Prostate gland (tissue), 2 donors: ENCODE results near the gene ENOX1. TPM values are rescaled to one million over a fixed set of nuclear protein-coding genes. Genes with fewer than 3 reads are reported as not detected.

Experiments
- DNase-seq: peaks from one replicate; pipeline ENCODE4 v3.0.0-alpha.2; 2019; ENCODE audit warnings: low spot score
- H3K27ac ChIP-seq, 2 donors: fragments of 200-600 bp; sonication (generic); 2 replicates each; pipeline ENCODE4 v1.5.1; 2017 to 2019
- H3K27me3 ChIP-seq: fragments of 200-600 bp; sonication (generic); replicated peaks from 2 replicates; pipeline ENCODE4 v1.5.1; 2019; ENCODE audit not compliant: insufficient read depth
- H3K36me3 ChIP-seq, 2 donors: fragments of 200-600 bp; sonication (generic); 1 replicate in 1 of 2; 2 replicates in 1 of 2; pipeline versions ENCODE4 v1.5.1 to v1.8.1; 2017 to 2019
- H3K4me1 ChIP-seq: fragments of 200-600 bp; sonication (generic); replicated peaks from 2 replicates; pipeline ENCODE4 v1.5.1; 2019
- H3K4me3 ChIP-seq, 2 donors: fragments of 200-600 bp; sonication (generic); 2 replicates each; pipeline ENCODE4 v1.5.1; 2017 to 2019
- H3K9me3 ChIP-seq: fragments of 200-600 bp; sonication (generic); 2 replicates; pipeline ENCODE4 v1.5.1; 2017
- CTCF ChIP-seq, 4 experiments: fragments of 200-600 bp in 2 of 4; fragments of 450-650 bp in 2 of 4; sonication (generic) in 2 of 4; IDR thresholded peaks; 1 replicate in 3 of 4; 2 replicates in 1 of 4; pipeline ENCODE4 v1.5.1; 2016 to 2019; ENCODE audit warnings: antibody characterized with exemption in 4 of 4, mild to moderate bottlenecking in 2 of 4, moderate library complexity in 2 of 4
- POLR2A ChIP-seq: fragments of 450-650 bp; IDR thresholded peaks from one replicate; pipeline ENCODE4 v1.6.1; 2016; ENCODE audit warnings: antibody characterized with exemption, mild to moderate bottlenecking
- POLR2AphosphoS5 ChIP-seq: sonication (generic); formaldehyde crosslinking; IDR thresholded peaks from one replicate; pipeline ENCODE4 v1.6.1; 2017; ENCODE audit warnings: antibody characterized with exemption
- WGBS: methylation state at CpG from one replicate; pipeline ENCODE4 v1.1.5; 2018; 5-methylcytosine and 5-hydroxymethylcytosine counted together
- intact Hi-C: fragments of 100-400 bp; cut with DNase I; formaldehyde crosslinking; loops from one replicate; pipeline ENCODE4 v1.14.2; 2022
- total RNA-seq, 2 donors: library from RNA; depleted of rRNA; stranded (reverse); fragments of >200 nt; gene quantifications; one replicate each; pipeline ENCODE4 v1.1.0, GENCODE V29; 2016

ENOX1 gene
- total RNA-seq, 2 donors from 2014 or later, result 4.5 to 5.3 TPM

DNA sequence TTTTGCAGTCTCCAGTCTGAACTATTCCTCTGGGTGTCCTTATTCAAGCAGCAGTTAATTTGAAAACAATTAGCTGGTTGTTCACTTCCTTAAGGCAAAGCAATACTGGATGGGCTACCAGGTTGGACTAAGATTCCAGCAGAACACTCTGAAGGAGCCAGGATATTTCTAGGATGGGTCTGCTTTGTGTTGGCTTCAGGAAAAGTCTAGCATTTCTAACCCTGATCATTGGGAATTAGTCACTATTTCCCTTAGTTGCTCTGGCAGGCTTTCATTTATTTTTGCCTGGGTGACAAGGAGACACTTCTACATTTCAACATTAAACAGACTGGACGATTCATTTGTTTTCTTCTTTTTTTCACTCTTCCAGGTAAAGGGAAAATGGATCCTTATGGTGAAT, 228.4 kb downstream of the ENOX1 start:
- no peak for DNase-seq
- intact Hi-C loops, result no loop called here
- Histone ChIP-seq H3K27me3 (no peaks in the 10 kb centered on the region), H3K4me3 (no peak overlapping the region), H3K27ac (no peak overlapping the region), H3K4me1 (no peaks in the 10 kb centered on the region), H3K9me3 (no peaks in the 10 kb centered on the region), H3K36me3 (no peaks in the 10 kb centered on the region)
- TF ChIP-seq POLR2A (no peak), POLR2AphosphoS5 (no peak), CTCF (IDR thresholded peaks at IDR 0.05) (no peak)
- 57% methylated on average over 1 of the region's 1 CpG for whole genome bisulfite sequencing

GRCh38 chr13:43555667-43556066, 231.1 kb downstream of the ENOX1 start:
- no peaks in the 10 kb centered on the region for H3K36me3 ChIP-seq
- H3K9me3 ChIP-seq, result no peaks in the 10 kb centered on the region
- TF ChIP-seq POLR2AphosphoS5, result no peak
- no peak for TF ChIP-seq POLR2A
- no peak for TF ChIP-seq CTCF (IDR thresholded peaks at IDR 0.05)
- H3K27me3 ChIP-seq, result no peaks in the 10 kb centered on the region
- no peak overlapping the region for H3K27ac ChIP-seq
- no peak overlapping the region for H3K4me3 ChIP-seq
- 98% methylated on average over 2 of the region's 2 CpGs for WGBS
- intact Hi-C loops, result no loop called here
- DNase-seq, result no peak
- no peaks in the 10 kb centered on the region for H3K4me1 ChIP-seq

DNA sequence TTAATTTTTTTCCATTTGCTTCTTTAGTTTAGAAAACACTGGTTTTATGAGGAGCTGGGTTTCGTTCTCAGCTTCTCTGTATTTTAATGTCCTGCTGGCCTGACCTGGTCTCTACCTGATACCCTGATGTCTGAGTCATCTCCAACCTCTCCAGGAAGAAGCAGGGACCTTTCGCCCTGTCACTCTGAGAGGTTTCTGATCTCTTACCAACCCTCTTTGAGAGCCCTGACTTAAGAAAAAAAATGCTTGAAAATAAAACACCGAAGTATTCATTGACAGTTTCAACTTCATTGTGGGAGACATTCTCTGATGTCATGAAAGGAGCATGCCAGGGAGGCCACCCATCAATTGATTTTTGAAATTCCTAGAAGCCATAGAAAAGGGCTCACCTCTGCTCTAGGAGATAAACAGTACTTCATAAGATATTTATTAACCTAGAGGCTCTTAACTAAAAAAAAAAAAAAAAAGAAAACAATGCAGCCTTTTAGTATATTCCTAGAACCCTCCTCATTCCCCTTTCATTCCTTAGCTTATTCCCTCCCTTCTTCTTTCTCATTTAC, 234.8 kb downstream of the ENOX1 start:
- intact Hi-C loops, result no loop called here
- no peaks in the 10 kb centered on the region for H3K4me1 ChIP-seq
- no peaks in the 10 kb centered on the region for H3K36me3 ChIP-seq
- no peak for DNase-seq
- H3K27ac ChIP-seq, result no peak overlapping the region
- TF ChIP-seq CTCF (IDR thresholded peaks at IDR 0.05) (no peak), POLR2A (no peak), POLR2AphosphoS5 (no peak)
- H3K4me3 ChIP-seq, result no peak overlapping the region
- WGBS, result 89% methylated on average over 3 of the region's 3 CpGs
- H3K9me3 ChIP-seq, result no peaks in the 10 kb centered on the region
- no peaks in the 10 kb centered on the region for H3K27me3 ChIP-seq

DNA sequence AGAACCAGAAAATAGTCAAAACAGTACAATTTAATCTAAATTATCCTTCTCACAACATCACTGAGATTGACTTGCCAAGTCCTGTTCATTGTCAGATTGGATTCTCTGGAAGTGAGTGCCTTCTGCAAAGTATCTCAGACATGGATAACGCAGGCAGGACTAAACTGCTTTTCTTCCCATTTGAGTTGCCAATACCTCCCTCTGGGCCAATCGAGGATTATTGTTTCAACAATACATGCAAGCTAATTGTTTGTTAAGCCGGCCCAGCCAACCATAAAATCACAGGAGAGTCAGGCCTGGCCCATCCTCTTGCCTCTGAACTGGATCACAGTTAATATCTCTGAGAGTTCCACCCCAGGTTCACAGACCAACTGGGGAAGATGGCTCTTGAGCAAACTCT, 240.0 kb downstream of the ENOX1 start:
- 49% methylated on average over 3 of the region's 3 CpGs for WGBS
- no peaks in the 10 kb centered on the region for H3K36me3 ChIP-seq

More for the DNA sequence above, 240.0 kb downstream of the ENOX1 start:
- Histone ChIP-seq H3K9me3 (no peaks in the 10 kb centered on the region), H3K27ac (no peak overlapping the region), H3K4me3 (no peak overlapping the region), H3K4me1 (no peaks in the 10 kb centered on the region), H3K27me3 (no peaks in the 10 kb centered on the region)
- intact Hi-C loops, result loop anchor here (10.0 kb wide), 1 partner anchor 238 kb away; the partner anchor contains the start of gene ENOX1
- DNase-seq, result no peak
- TF ChIP-seq CTCF (IDR thresholded peaks at IDR 0.05) (no peak), POLR2AphosphoS5 (no peak), POLR2A (no peak)
